Hepatocyte (in vitro differentiated cells): ENCODE measurements around the gene SPATA45. TPM values are rescaled to one million over a fixed set of nuclear protein-coding genes. Genes with fewer than 3 reads are reported as not detected.

ENCODE experiments used
- DNase-seq: peaks from one replicate; pipeline ENCODE4 v3.0.0-alpha.2; 2016; ENCODE audit warnings: low spot score
- H2AFZ ChIP-seq: fragments of 200-600 bp; sonication (generic); 2 replicates; pipeline ENCODE4 v1.6.0; 2016; ENCODE audit warnings: antibody characterized with exemption, mild to moderate bottlenecking
- H3K27ac ChIP-seq: fragments of 200-600 bp; sonication (generic); 2 replicates; pipeline ENCODE4 v1.5.1; 2016; ENCODE audit warnings: mild to moderate bottlenecking
- H3K27me3 ChIP-seq: fragments of 200-600 bp; sonication (generic); 2 replicates; pipeline ENCODE4 v1.6.1; 2016
- H3K36me3 ChIP-seq: fragments of 200-600 bp; sonication (generic); replicated peaks from 2 replicates; pipeline ENCODE4 v1.5.1; 2016; ENCODE audit warnings: low read depth; ENCODE audit not compliant: insufficient read depth
- H3K4me1 ChIP-seq: fragments of 200-600 bp; sonication (generic); 2 replicates; pipeline ENCODE4 v1.5.1; 2016; ENCODE audit warnings: mild to moderate bottlenecking, moderate library complexity; ENCODE audit not compliant: insufficient read depth
- H3K4me2 ChIP-seq: fragments of 200-600 bp; sonication (generic); 2 replicates; pipeline ENCODE4 v1.6.0; 2016
- H3K4me3 ChIP-seq: fragments of 200-600 bp; sonication (generic); 2 replicates; pipeline ENCODE4 v1.5.1; 2016; ENCODE audit warnings: mild to moderate bottlenecking
- H3K79me2 ChIP-seq: fragments of 200-600 bp; sonication (generic); 2 replicates; pipeline ENCODE4 v1.6.0; 2017; ENCODE audit warnings: mild to moderate bottlenecking
- H3K9me2 ChIP-seq: fragments of 200-600 bp; sonication (generic); replicated peaks from 2 replicates; pipeline ENCODE4 v1.6.0; 2017; ENCODE audit warnings: mild to moderate bottlenecking; ENCODE audit not compliant: insufficient read depth
- H3K9me3 ChIP-seq: fragments of 200-600 bp; sonication (generic); 2 replicates; pipeline ENCODE4 v1.5.1; 2016; ENCODE audit warnings: low read depth, mild to moderate bottlenecking
- H4K20me1 ChIP-seq: fragments of 200-600 bp; sonication (generic); 2 replicates; pipeline ENCODE4 v1.6.0; 2016; ENCODE audit warnings: mild to moderate bottlenecking; ENCODE audit not compliant: insufficient read depth, poor library complexity, severe bottlenecking
- EZH2 ChIP-seq: fragments of 200-600 bp; sonication (generic); IDR thresholded peaks from 2 replicates; pipeline ENCODE4 v1.6.1; 2016; ENCODE audit warnings: antibody characterized with exemption, mild to moderate bottlenecking, borderline replicate concordance
- EZH2phosphoT487 ChIP-seq: fragments of 200-600 bp; sonication (generic); IDR thresholded peaks from one replicate; pipeline ENCODE4 v1.6.1; 2018; ENCODE audit warnings: antibody characterized with exemption, mild to moderate bottlenecking, low read depth, moderate library complexity; ENCODE audit not compliant: unreplicated experiment, severe bottlenecking
- WGBS: methylation state at CpG from one replicate; pipeline ENCODE4 v1.1.6; 2016; ENCODE audit warnings: low lambda C conversion rate; ENCODE audit errors: missing lambda C conversion rate; 5-methylcytosine and 5-hydroxymethylcytosine counted together
- polyA plus RNA-seq: library from polyadenylated mRNA; unstranded; fragments of >200 nt; fragmentation: Nextera tagmentation; extraction: Ambion mirVana; gene quantifications from 2 replicates; pipeline ENCODE4 v1.2.1, GENCODE V29; 2016
- small RNA-seq: library from RNA; depleted of rRNA; stranded (forward); fragments of <200 nt; gene quantifications from one replicate; pipeline ENCODE3, GENCODE V24; 2014
- total RNA-seq: library from RNA; depleted of rRNA; stranded (reverse); fragments of >200 nt; gene quantifications from 2 replicates; pipeline ENCODE4 v1.2.3, GENCODE V29; 2014
- TF ChIP-seq, protein P1 (sequence below): fragments of 200-600 bp; sonication (generic); IDR thresholded peaks from 2 replicates; pipeline ENCODE4 v1.5.1; 2016; ENCODE audit warnings: antibody characterized with exemption, mild to moderate bottlenecking; ENCODE audit not compliant: poor library complexity

The SPATA45 gene
- total and polyA plus RNA-seq, 2 experiments from 2014 or later: 0.44 TPM; not detected in 1

- TF ChIP-seq, protein P1, sequence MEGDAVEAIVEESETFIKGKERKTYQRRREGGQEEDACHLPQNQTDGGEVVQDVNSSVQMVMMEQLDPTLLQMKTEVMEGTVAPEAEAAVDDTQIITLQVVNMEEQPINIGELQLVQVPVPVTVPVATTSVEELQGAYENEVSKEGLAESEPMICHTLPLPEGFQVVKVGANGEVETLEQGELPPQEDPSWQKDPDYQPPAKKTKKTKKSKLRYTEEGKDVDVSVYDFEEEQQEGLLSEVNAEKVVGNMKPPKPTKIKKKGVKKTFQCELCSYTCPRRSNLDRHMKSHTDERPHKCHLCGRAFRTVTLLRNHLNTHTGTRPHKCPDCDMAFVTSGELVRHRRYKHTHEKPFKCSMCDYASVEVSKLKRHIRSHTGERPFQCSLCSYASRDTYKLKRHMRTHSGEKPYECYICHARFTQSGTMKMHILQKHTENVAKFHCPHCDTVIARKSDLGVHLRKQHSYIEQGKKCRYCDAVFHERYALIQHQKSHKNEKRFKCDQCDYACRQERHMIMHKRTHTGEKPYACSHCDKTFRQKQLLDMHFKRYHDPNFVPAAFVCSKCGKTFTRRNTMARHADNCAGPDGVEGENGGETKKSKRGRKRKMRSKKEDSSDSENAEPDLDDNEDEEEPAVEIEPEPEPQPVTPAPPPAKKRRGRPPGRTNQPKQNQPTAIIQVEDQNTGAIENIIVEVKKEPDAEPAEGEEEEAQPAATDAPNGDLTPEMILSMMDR: no peak
- TF ChIP-seq EZH2 (no peak), EZH2phosphoT487 (no peak)
- H3K4me3 ChIP-seq: no peak overlapping the region
- no peaks in the 10 kb centered on the region for H3K9me3 ChIP-seq
- H3K27ac ChIP-seq: no peak overlapping the region
- H4K20me1 ChIP-seq: no peaks in the 10 kb centered on the region
- H3K27me3 ChIP-seq: no peaks in the 10 kb centered on the region
- H3K79me2 ChIP-seq: no peaks in the 10 kb centered on the region
- no peaks in the 10 kb centered on the region for H3K9me2 ChIP-seq
- H3K36me3 ChIP-seq: no peaks in the 10 kb centered on the region
- no peak for DNase-seq
- no peaks in the 10 kb centered on the region for H3K4me1 ChIP-seq
- H2AFZ ChIP-seq: no peak overlapping the region
- no peak overlapping the region for H3K4me2 ChIP-seq
- WGBS: 99% methylated on average over 3 of the region's 3 CpGs
Observed at GRCh38 chr1:212780759-212781158, 66.7 kb downstream of the SPATA45 start.

Small RNA genes lying within 50 kb of the gene (small RNA-seq; reads per million reads assigned to genes)
- not detected for gene AC104333.1
- not detected for gene AC104333.2

Other genes with a start within 250 kb of the SPATA45 start
- gene ATF3, start 238.9 kb downstream of the SPATA45 start, total RNA-seq: 128 TPM in 2 replicates
- 129 and 178 TPM in 2 replicates for gene ATF3, start 238.9 kb downstream of the SPATA45 start, polyA plus RNA-seq
- gene BATF3, start 147.8 kb downstream of the SPATA45 start, total RNA-seq: 1.6 TPM in 1 of 2 replicates, not detected in the other
- 3.2 and 3.5 TPM in 2 replicates for gene BATF3, start 147.8 kb downstream of the SPATA45 start, polyA plus RNA-seq
- 34.2 and 39.5 TPM in 2 replicates for gene NSL1, start 55.9 kb downstream of the SPATA45 start, total RNA-seq
- 25.1 and 27.2 TPM in 2 replicates for gene NSL1, start 55.9 kb downstream of the SPATA45 start, polyA plus RNA-seq
- 8.9 and 14.3 TPM in 2 replicates for gene TATDN3, start 55.8 kb downstream of the SPATA45 start, total RNA-seq
- gene TATDN3, start 55.8 kb downstream of the SPATA45 start, polyA plus RNA-seq: 6.0 and 8.8 TPM in 2 replicates
- gene FLVCR1, start 10.6 kb upstream of the SPATA45 start, total RNA-seq: 32.0 and 32.5 TPM in 2 replicates
- 9.9 and 14.4 TPM in 2 replicates for gene FLVCR1, start 10.6 kb upstream of the SPATA45 start, polyA plus RNA-seq
- 3.6 and 4.5 TPM in 2 replicates for gene VASH2, start 102.9 kb upstream of the SPATA45 start, total RNA-seq
- 0.96 and 3.0 TPM in 2 replicates for gene VASH2, start 102.9 kb upstream of the SPATA45 start, polyA plus RNA-seq
- gene ANGEL2, start 168.2 kb upstream of the SPATA45 start, total RNA-seq: 34.8 and 36.8 TPM in 2 replicates
- 11.8 and 12.4 TPM in 2 replicates for gene ANGEL2, start 168.2 kb upstream of the SPATA45 start, polyA plus RNA-seq
- gene RPS6KC1, start 203.6 kb upstream of the SPATA45 start, total RNA-seq: 25.6 and 26.9 TPM in 2 replicates
- 10.0 and 11.2 TPM in 2 replicates for gene RPS6KC1, start 203.6 kb upstream of the SPATA45 start, polyA plus RNA-seq